ENCODE results near the gene DUSP19.

DUSP19 gene

DNA sequence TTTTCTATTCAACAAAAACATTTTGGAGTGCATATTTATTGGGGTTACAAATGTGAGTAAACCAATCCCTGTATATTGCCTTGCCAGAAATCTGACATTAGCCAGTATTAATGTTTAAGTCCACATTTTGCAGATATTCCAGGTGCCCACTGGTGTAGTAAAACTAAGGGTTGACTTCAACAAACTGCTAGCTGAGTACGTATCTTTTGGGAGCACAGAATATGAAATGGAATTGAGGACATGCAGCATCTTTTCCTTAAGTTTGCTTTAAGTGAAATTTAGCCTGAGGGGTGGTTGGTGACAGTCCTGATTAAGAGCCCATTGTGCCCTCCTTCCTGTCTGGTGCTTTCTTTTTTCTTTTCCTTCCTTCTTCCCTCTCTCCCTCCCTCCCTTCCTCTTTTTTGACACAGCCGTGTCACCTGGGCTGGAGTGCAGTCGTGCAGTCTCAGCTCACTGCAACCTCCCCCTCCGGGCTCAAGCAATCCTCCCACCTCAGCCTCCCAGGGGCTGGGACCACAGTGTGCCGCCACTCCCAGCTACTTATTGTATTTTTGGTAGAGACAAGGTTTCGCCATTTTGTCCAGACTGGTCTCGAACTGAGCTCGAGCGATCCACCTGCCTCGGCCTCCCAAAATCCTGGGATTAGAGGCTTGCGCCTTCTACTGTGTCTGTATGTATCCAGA, 47.3 kb downstream of the DUSP19 start:
- DNase-seq (ENCODE audit: low spot score): no peak

DNA sequence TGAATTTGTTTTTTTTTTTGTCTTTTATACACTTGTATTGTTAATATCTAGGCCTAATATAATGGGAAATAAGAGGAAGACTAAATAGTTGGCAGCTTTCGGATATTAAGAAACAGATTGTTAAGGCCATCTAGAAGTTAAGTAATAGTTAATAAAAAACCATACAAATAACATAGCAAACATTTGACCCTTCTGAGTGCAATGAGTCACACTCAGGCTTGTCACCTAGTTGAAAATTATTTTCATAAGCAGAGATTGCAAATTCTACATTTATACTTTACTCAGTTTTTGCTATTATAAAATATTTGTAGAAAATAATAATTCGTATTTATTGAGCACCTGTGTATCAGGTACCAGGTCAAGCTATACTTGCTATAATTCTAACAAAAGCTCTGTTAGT, 48.1 kb downstream of the DUSP19 start:
- DNase-seq (ENCODE audit: low spot score): no peak

DNA sequence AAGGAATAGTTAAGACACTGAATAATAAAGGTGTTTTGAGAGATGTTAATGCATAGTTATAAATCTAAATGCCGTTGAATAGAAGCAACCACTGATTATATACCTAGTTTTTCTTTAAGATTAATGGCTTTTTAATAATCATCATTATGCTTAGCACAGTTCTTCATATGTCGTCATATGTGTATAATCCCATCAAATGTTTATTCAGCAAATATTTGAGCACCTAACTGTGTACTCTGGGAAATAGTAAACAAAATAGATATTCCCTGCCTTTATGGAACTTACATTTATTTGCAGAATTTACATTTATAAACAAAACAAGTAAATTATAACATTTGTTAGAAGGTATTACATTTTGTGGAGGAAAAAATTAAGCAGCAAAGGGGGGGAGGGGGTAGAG, 55.5 kb downstream of the DUSP19 start:
- no peak for DNase-seq (ENCODE audit: low spot score)

DNA sequence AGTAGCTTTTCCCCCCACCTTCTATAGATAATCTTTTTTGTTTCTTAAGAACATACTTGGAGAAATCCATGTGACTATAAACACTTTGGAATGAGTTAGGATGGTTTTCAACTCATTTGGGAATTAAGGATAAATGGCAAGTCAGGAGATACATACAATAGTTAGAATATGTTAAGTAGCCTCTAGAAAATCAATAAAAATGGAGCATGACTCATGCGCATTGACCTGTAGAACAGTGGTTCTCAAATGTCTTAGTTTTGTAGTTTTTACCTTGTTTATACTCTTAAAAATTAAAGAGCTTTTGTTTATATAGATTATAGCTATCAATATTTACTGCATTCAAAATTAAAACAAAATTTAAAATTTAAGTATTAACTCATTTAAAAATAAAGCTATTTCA, 70.4 kb downstream of the DUSP19 start:
- no peak for DNase-seq (ENCODE audit: low spot score)

DNA sequence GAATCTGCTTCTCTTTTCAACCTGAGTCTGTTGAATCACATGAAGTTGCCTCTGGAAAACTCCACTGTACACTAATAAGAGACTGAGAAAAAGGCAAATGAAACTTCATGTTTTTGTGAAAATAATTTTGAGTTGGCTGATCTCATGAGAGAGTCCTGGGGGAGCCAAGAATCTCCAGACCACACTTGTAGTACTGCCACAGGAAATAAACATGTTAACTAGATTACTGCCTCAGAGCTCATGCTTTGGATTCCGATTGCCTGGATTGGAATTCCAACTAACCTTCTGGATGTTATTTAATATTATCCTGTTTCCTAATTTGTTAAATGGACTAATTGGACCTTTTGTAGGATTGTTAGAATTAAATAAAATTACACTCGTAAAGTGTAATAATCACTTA, 70.9 kb downstream of the DUSP19 start:
- DNase-seq (ENCODE audit: low spot score): no peak
